ENCODE results near the gene SART1.
"Not testable (repeated sequence)": the region's sequence is repeated elsewhere in the genome, so short reads cannot be mapped to it uniquely, and the experiment has no call there.

Gene SART1

DNA sequence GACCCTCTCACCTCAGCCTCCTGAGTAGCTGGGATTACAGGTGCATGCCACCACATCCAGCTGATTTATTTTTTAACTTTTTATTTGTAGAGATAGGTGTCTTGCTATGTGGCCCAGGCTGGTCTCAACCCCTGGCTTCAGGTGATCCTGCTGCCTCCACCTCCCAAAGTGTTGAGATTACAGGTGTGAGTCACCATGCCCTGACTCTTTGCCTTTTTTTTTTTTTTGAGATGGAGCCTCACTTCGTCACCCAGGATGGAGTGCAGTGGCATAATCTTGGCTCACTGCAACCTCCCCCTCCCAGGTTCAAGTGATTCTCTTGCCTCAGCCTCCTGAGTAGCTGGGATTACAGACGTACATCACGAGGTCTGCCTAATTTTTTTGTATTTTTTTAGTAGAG is 9.9 kb upstream of the SART1 start:
- not testable (repeated sequence) for H3K9me3 ChIP-seq (ENCODE audit: low read length); H3K4me1 ChIP-seq (ENCODE audit: insufficient read depth, low read length); H3K27me3 ChIP-seq (ENCODE audit: control insufficient read depth in 1 of 2, insufficient read depth in 2 of 2, low read length in 2 of 2); H3K27ac ChIP-seq (ENCODE audit: low read depth, low read length); H3K9ac ChIP-seq (ENCODE audit: low read length); H3K4me3 ChIP-seq (ENCODE audit: low read depth in 1 of 2, low read length in 2 of 2); H3K36me3 ChIP-seq (ENCODE audit: insufficient read depth, low read length)

DNA sequence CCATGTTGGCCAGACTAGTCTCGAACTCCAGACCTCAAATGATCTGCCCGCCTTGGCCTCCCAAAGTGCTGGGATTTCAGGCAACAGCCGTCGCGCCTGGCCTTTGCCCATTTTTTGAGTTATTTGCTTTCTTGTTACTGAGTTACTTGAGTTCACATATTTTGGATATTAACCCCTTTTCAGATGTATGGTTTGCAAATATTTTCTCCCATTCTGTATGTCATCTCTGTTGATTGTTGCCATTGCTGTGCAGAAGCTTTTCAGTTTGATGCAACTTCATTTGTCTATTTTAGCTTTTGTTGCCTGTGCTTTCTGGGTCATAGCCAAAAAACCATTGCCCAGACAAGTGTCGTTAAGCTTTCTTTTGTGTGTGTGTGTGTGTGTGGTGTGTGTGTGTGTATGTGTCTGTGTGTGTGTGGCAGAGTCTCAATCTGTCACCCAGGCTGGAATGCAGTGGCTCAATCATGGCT is 9.4 kb upstream of the SART1 start:
- H3K27me3 ChIP-seq (ENCODE audit: control insufficient read depth in 1 of 2, insufficient read depth in 2 of 2, low read length in 2 of 2): peaks cover 0 to 5% of the 10 kb centered on the region in 2 donors
- no peak overlapping the region for H3K27ac ChIP-seq (ENCODE audit: low read depth, low read length)
- no peaks in the 10 kb centered on the region for H3K36me3 ChIP-seq (ENCODE audit: insufficient read depth, low read length)
- H3K4me3 ChIP-seq (ENCODE audit: low read depth in 1 of 2, low read length in 2 of 2): no peak overlapping the region
- H3K4me1 ChIP-seq (ENCODE audit: insufficient read depth, low read length): no peaks in the 10 kb centered on the region
- H3K9me3 ChIP-seq (ENCODE audit: low read length): no peaks in the 10 kb centered on the region
- H3K9ac ChIP-seq (ENCODE audit: low read length): no peak overlapping the region

GRCh38 chr11:65953471-65953870 is 8.1 kb upstream of the SART1 start:
- Histone ChIP-seq H3K27ac (ENCODE audit: low read depth, low read length) (no peak overlapping the region), H3K9me3 (ENCODE audit: low read length) (no peaks in the 10 kb centered on the region), H3K4me3 (ENCODE audit: low read depth in 1 of 2, low read length in 2 of 2) (no peak overlapping the region), H3K4me1 (ENCODE audit: insufficient read depth, low read length) (no peaks in the 10 kb centered on the region), H3K27me3 (ENCODE audit: control insufficient read depth in 1 of 2, insufficient read depth in 2 of 2, low read length in 2 of 2) (peaks cover 0 to 9% of the 10 kb centered on the region in 2 donors), H3K9ac (ENCODE audit: low read length) (no peak overlapping the region), H3K36me3 (ENCODE audit: insufficient read depth, low read length) (no peaks in the 10 kb centered on the region)

DNA sequence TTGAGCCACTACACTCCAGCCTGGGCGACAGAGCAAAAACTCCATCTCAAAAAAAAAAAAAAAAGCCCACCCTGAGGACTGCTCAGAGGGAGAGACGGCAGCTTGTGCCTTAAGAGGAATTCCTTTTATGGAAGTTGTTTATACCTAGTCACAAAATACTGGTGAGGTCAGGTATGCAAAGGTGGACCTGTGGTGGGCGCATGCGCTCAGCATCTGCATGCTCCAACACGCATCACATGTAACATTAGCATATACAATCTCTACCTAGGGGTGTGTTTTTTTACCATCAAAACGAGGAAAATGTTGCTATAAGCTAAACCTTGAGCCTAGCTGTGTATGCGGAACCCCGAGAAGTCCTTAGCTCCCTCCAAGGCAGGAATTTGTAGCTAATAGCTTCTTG is 6.8 kb upstream of the SART1 start:
- no peak overlapping the region for H3K4me3 ChIP-seq (ENCODE audit: low read depth in 1 of 2, low read length in 2 of 2)
- peaks cover 0 to 9% of the 10 kb centered on the region in 2 donors for H3K27me3 ChIP-seq (ENCODE audit: control insufficient read depth in 1 of 2, insufficient read depth in 2 of 2, low read length in 2 of 2)
- H3K4me1 ChIP-seq (ENCODE audit: insufficient read depth, low read length): no peaks in the 10 kb centered on the region
- H3K9me3 ChIP-seq (ENCODE audit: low read length): no peaks in the 10 kb centered on the region
- H3K9ac ChIP-seq (ENCODE audit: low read length): no peak overlapping the region
- H3K36me3 ChIP-seq (ENCODE audit: insufficient read depth, low read length): no peaks in the 10 kb centered on the region
- H3K27ac ChIP-seq (ENCODE audit: low read depth, low read length): no peak overlapping the region

DNA sequence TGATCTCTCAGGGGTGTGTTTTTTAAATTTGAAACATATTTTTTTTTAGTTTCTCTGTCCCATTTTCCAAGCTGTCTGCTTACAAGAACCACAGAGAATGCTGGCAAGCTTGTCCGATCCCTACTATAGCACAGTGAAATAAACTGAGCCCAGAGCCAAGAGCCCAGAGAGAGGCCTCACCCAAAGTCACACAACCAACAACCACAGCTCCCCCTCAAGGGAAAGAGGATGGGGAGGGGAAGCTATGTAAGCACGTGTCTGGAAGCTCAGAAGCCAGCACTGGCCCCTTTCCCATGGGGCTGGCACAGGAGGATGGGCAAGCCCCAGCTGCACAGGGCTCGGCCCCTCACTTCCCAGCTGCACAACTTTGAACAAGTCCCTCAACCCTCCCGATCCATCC is 3.2 kb upstream of the SART1 start:
- Histone ChIP-seq H3K27ac (ENCODE audit: low read depth, low read length) (no peak overlapping the region), H3K4me3 (ENCODE audit: low read depth in 1 of 2, low read length in 2 of 2) (no peak overlapping the region), H3K9me3 (ENCODE audit: low read length) (no peaks in the 10 kb centered on the region), H3K36me3 (ENCODE audit: insufficient read depth, low read length) (no peaks in the 10 kb centered on the region), H3K27me3 (ENCODE audit: control insufficient read depth in 1 of 2, insufficient read depth in 2 of 2, low read length in 2 of 2) (peaks cover 0 to 9% of the 10 kb centered on the region in 2 donors), H3K4me1 (ENCODE audit: insufficient read depth, low read length) (peaks cover 12% of the 10 kb centered on the region), H3K9ac (ENCODE audit: low read length) (no peak overlapping the region)

DNA sequence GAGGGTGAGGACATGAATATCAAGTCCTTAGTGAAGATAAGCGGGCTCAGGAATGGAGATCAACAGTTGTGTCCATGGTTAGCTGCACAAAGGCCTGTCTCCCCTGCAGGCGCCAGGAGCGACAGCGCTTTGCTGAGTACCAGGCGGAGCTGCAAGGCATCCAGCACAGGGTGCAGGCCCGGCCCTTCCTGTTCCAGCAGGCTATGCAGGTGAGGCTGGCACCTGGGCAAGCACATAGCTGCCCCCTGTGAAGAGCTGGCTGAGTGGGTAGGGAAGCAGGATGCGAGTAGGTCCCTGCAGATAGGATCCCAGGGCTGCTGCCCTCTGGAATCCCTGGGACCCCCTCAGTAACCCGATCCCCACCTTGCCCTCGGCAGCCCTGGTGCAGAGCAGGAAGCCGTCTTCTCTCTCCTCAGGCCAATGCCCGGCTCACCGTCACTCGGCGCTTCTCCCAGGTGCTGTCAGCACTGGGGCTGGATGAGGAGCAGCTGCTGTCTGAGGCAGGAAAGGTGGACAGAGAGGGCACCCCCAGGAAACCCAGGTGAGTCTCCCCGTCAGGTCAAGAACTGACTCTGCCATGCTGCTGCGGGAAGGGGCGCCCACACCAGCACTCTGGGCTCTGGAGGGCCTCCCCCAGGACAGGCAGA is 2.6 kb upstream of the SART1 start:
- peaks cover 0 to 9% of the 10 kb centered on the region in 2 donors for H3K27me3 ChIP-seq (ENCODE audit: control insufficient read depth in 1 of 2, insufficient read depth in 2 of 2, low read length in 2 of 2)
- no peak overlapping the region for H3K4me3 ChIP-seq (ENCODE audit: low read depth in 1 of 2, low read length in 2 of 2)
- H3K4me1 ChIP-seq (ENCODE audit: insufficient read depth, low read length): peaks cover 18% of the 10 kb centered on the region
- no peaks in the 10 kb centered on the region for H3K9me3 ChIP-seq (ENCODE audit: low read length)
- no peak overlapping the region for H3K27ac ChIP-seq (ENCODE audit: low read depth, low read length)
- peaks cover 2% of the 10 kb centered on the region for H3K36me3 ChIP-seq (ENCODE audit: insufficient read depth, low read length)
- H3K9ac ChIP-seq (ENCODE audit: low read length): no peak overlapping the region

DNA sequence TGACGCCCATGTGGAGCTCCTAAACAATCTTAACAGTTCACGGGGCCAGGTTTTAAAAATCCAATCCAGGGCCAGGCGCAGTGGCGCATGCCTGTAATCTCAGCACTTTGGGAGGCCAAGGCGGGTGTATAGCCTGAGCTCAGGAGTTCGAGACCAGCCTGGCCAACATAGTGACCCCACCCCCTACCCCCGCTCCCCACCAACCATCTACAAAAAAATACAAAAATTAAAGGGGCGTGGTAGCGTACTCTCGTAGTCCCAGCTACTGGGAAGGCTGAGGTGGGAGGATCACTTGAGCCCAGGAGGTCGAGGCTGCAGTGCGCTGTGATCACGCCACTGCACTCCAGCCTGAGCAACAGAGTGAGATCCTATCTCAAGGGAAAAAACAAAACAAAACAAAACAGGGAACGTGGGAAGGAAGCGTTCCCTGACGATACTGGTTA is 689 bp upstream of the SART1 start:
- H3K27ac ChIP-seq (ENCODE audit: low read depth, low read length): peak overlapping the region; percentile 100
- peaks cover 24% of the 10 kb centered on the region for H3K4me1 ChIP-seq (ENCODE audit: insufficient read depth, low read length)
- peaks cover 0 to 4% of the 10 kb centered on the region in 2 donors for H3K27me3 ChIP-seq (ENCODE audit: control insufficient read depth in 1 of 2, insufficient read depth in 2 of 2, low read length in 2 of 2)
- peak overlapping the region; percentile 88 to 93 for H3K4me3 ChIP-seq (ENCODE audit: low read depth in 1 of 2, low read length in 2 of 2)
- H3K36me3 ChIP-seq (ENCODE audit: insufficient read depth, low read length): peaks cover 22% of the 10 kb centered on the region
- H3K9me3 ChIP-seq (ENCODE audit: low read length): no peaks in the 10 kb centered on the region
- H3K9ac ChIP-seq (ENCODE audit: low read length): peak overlapping the region; percentile 87

DNA sequence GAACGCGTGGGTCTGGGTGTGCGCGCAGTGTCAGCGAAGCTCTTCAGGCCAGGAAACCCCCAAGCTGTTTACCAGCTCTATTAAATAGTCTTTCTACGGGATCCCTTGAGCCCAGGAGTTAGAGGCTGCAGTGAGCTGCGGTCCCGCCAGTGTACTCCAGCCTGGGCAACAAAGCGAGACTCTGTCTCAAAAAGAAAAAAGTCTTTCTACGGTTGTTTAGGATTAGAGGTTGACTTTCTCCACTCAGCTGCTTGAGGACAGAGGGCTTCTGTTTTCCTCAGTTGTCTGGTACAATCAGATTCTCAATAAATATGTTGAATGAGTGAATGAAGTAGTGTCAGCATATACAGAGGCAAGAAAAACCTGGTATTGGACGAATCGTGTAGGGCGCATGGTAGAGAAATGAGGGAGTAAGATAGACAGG is 619 bp downstream of the SART1 start:
- H3K4me3 ChIP-seq (ENCODE audit: low read depth in 1 of 2, low read length in 2 of 2): peak overlapping the region; percentile 88 to 92
- peaks cover 0 to 4% of the 10 kb centered on the region in 2 donors for H3K27me3 ChIP-seq (ENCODE audit: control insufficient read depth in 1 of 2, insufficient read depth in 2 of 2, low read length in 2 of 2)
- H3K36me3 ChIP-seq (ENCODE audit: insufficient read depth, low read length): peaks cover 35% of the 10 kb centered on the region
- H3K4me1 ChIP-seq (ENCODE audit: insufficient read depth, low read length): peaks cover 24% of the 10 kb centered on the region
- peak overlapping the region; percentile 63 for H3K27ac ChIP-seq (ENCODE audit: low read depth, low read length)
- H3K9me3 ChIP-seq (ENCODE audit: low read length): no peaks in the 10 kb centered on the region
- peak overlapping the region; percentile 87 for H3K9ac ChIP-seq (ENCODE audit: low read length)

DNA sequence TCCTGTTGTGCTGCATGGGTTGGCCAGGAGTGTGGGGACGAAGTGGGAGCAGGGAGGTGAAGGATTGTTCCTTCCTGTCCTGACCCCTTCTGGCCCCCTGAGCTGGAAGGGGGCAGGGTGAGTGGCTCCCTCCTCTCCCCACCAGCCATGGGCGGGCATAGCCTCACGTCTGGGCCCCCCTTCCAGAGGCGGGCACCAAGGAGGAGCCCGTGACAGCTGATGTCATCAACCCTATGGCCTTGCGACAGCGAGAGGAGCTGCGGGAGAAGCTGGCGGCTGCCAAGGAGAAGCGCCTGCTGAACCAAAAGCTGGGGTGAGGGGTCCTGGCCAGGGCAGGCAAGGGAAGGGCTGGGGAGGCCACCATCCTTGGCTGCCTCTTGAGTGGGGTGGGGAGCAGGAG is 3.4 kb downstream of the SART1 start:
- H3K9me3 ChIP-seq (ENCODE audit: low read length): no peaks in the 10 kb centered on the region
- H3K36me3 ChIP-seq (ENCODE audit: insufficient read depth, low read length): peaks cover 60% of the 10 kb centered on the region
- H3K4me3 ChIP-seq (ENCODE audit: low read depth in 1 of 2, low read length in 2 of 2): no peak overlapping the region
- H3K27ac ChIP-seq (ENCODE audit: low read depth, low read length): no peak overlapping the region
- H3K4me1 ChIP-seq (ENCODE audit: insufficient read depth, low read length): peaks cover 24% of the 10 kb centered on the region
- H3K9ac ChIP-seq (ENCODE audit: low read length): no peak overlapping the region
- H3K27me3 ChIP-seq (ENCODE audit: control insufficient read depth in 1 of 2, insufficient read depth in 2 of 2, low read length in 2 of 2): no peaks in the 10 kb centered on the region

DNA sequence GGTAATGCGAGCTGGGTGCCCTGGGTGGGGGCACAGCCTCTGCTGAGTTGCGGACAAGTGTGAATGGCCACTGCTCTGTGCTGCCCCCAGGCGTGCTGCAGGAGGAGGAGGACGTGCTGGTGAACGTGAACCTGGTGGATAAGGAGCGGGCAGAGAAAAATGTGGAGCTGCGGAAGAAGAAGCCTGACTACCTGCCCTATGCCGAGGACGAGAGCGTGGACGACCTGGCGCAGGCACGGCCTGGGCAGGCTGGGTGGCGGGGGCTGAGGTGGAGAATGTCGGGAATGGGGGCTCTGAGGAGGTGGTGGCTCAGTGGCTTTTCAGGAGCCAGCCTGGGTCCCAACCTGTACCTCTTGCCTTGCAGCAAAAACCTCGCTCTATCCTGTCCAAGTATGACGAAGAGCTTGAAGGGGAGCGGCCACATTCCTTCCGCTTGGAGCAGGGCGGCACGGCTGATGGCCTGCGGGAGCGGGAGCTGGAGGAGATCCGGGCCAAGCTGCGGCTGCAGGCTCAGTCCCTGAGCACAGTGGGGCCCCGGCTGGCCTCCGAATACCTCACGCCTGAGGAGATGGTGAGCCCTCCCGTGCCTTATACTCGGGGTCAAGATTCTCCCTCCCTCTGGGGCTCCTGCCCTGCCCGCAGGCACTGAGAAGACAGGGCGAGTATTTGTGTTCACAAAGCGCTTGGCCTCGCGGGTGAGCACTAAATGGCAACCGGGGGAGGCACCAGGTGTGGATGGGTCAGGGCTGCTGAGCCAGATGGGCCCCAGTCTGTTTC is 4.6 kb downstream of the SART1 start:
- Histone ChIP-seq H3K27ac (ENCODE audit: low read depth, low read length) (no peak overlapping the region), H3K27me3 (ENCODE audit: control insufficient read depth in 1 of 2, insufficient read depth in 2 of 2, low read length in 2 of 2) (no peaks in the 10 kb centered on the region), H3K36me3 (ENCODE audit: insufficient read depth, low read length) (peaks cover 65% of the 10 kb centered on the region), H3K4me1 (ENCODE audit: insufficient read depth, low read length) (peaks cover 24% of the 10 kb centered on the region), H3K9ac (ENCODE audit: low read length) (no peak overlapping the region), H3K4me3 (ENCODE audit: low read depth in 1 of 2, low read length in 2 of 2) (no peak overlapping the region), H3K9me3 (ENCODE audit: low read length) (no peaks in the 10 kb centered on the region)

- H3K36me3 ChIP-seq (ENCODE audit: insufficient read depth, low read length): peaks cover 65% of the 10 kb centered on the region
- peaks cover 20% of the 10 kb centered on the region for H3K4me1 ChIP-seq (ENCODE audit: insufficient read depth, low read length)
- H3K27ac ChIP-seq (ENCODE audit: low read depth, low read length): no peak overlapping the region
- no peak overlapping the region for H3K4me3 ChIP-seq (ENCODE audit: low read depth in 1 of 2, low read length in 2 of 2)
- H3K9me3 ChIP-seq (ENCODE audit: low read length): no peaks in the 10 kb centered on the region
- H3K27me3 ChIP-seq (ENCODE audit: control insufficient read depth in 1 of 2, insufficient read depth in 2 of 2, low read length in 2 of 2): no peaks in the 10 kb centered on the region
- no peak overlapping the region for H3K9ac ChIP-seq (ENCODE audit: low read length)
Observed at GRCh38 chr11:65967329-65967934, 5.9 kb downstream of the SART1 start.

Measured in muscle layer of colon (tissue), 2 donors.